ENCODE measurements around the gene OR2A25.

OR2A25 gene

DNA sequence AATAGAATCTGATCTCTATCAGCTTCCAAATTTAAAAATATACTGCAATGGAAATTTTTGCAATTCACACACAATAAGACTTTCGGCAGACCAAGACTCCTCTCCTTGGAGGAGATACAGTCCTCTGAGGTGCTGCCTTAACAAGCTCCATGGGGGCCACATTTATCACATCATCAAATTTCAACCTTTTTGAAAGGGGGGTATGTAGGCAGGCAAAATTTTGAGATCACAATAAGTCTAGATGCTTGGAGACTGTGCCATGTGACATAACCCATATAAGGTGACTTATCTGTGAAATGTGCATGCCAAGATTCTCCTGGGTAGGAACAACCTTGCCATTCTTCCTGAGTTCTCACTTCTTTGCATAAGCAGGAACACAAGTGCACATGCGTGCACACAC lies 16.4 kb downstream of the OR2A25 start, which contains the start of gene OR2A12:
Gene OR2A12 (plus strand): TSS at position 301 of the 400 bp plus-strand sequence. CDS start 8,830 bp downstream, outside the sequence.
- H3K9ac ChIP-seq (ENCODE audit: low read length), result no peak within 1 kb of the TSS
- DNase-seq (ENCODE audit: low read depth), result no peak
- H3K4me1 ChIP-seq (ENCODE audit: control insufficient read depth, insufficient read depth, low read length), result no peaks in the 10 kb centered on the region
- H3K4me3 ChIP-seq (ENCODE audit: low read length), result no peak within 1 kb of the TSS
- H3K27me3 ChIP-seq (replicated peaks; ENCODE audit: control insufficient read depth, insufficient read depth, low read length), result peaks cover 4% of the 10 kb centered on the region
- H3K9me3 ChIP-seq (ENCODE audit: control insufficient read depth, low read length), result no peaks in the 10 kb centered on the region
- H3K36me3 ChIP-seq (ENCODE audit: control insufficient read depth, insufficient read depth, low read length, severe bottlenecking), result no peaks in the 10 kb centered on the region

DNA sequence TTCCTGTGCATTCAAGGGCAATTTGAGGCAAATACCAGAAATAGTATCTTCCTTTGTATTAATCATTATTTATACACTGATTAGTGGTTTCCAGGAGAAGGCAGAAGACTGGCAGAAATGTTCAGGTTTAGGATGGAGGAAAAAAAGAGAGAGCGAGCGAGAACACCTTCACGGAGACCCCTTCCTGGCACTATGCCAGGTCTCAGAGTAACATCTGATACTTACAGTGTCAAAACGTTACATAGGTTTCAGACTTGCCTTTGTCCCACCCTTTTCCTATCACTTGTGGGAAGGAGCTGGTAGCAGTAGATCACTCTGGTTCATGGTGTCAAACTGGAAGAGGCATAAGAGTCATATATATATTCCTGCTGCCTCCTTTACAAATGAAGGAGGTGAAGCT lies 17.1 kb downstream of the OR2A25 start:
- H3K4me3 ChIP-seq (ENCODE audit: low read length), result no peak overlapping the region
- peaks cover 2% of the 10 kb centered on the region for H3K27me3 ChIP-seq (replicated peaks; ENCODE audit: control insufficient read depth, insufficient read depth, low read length)
- no peaks in the 10 kb centered on the region for H3K36me3 ChIP-seq (ENCODE audit: control insufficient read depth, insufficient read depth, low read length, severe bottlenecking)
- H3K9ac ChIP-seq (ENCODE audit: low read length), result no peak overlapping the region
- no peaks in the 10 kb centered on the region for H3K9me3 ChIP-seq (ENCODE audit: control insufficient read depth, low read length)
- no peak for DNase-seq (ENCODE audit: low read depth)
- no peaks in the 10 kb centered on the region for H3K4me1 ChIP-seq (ENCODE audit: control insufficient read depth, insufficient read depth, low read length)

DNA sequence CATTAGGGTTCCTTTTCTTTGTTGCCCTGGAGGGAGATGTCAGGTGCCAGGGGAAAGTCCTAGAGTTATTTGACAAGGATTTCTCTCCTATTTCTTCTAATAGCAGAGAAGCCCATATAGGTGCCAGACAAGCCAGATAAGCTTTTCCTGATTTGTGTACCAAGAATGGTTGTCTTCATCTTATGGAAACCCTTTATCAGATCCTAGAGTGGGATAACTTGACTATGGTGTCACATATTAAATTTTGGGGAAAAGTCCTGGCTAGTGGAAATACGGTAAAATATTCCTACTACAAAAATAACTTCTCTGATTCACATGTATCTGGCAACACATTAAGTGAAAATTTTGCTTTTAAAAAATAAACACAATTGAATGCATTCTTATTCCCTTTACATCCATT lies 17.6 kb downstream of the OR2A25 start:
- no peaks in the 10 kb centered on the region for H3K27me3 ChIP-seq (replicated peaks; ENCODE audit: control insufficient read depth, insufficient read depth, low read length)
- DNase-seq (ENCODE audit: low read depth), result no peak
- no peaks in the 10 kb centered on the region for H3K4me1 ChIP-seq (ENCODE audit: control insufficient read depth, insufficient read depth, low read length)
- no peak overlapping the region for H3K4me3 ChIP-seq (ENCODE audit: low read length)
- no peak overlapping the region for H3K9ac ChIP-seq (ENCODE audit: low read length)
- H3K36me3 ChIP-seq (ENCODE audit: control insufficient read depth, insufficient read depth, low read length, severe bottlenecking), result no peaks in the 10 kb centered on the region
- H3K9me3 ChIP-seq (ENCODE audit: control insufficient read depth, low read length), result no peaks in the 10 kb centered on the region

DNA sequence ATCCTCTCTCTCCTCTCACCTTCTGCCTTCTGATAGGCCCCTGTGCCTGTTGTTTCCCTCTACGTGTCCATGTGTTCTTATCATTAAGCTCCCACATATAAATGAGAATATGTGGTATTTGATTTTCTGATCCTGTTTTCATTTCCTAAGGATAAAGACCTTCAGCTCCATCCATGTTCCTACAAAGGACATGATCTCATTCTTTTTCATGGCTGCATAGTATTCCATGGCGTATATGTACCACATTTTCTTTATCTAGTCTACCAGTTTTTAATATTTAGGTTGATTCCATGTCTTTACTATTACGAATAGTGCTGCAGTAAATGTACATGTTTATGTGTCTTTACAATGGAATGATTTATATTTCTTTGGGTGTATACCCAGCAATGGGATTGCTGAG lies 21.1 kb downstream of the OR2A25 start:
- H3K4me3 ChIP-seq (ENCODE audit: low read length), result no peak overlapping the region
- no peak for DNase-seq (ENCODE audit: low read depth)
- no peaks in the 10 kb centered on the region for H3K4me1 ChIP-seq (ENCODE audit: control insufficient read depth, insufficient read depth, low read length)
- no peak overlapping the region for H3K9ac ChIP-seq (ENCODE audit: low read length)
- no peaks in the 10 kb centered on the region for H3K27me3 ChIP-seq (replicated peaks; ENCODE audit: control insufficient read depth, insufficient read depth, low read length)
- no peaks in the 10 kb centered on the region for H3K36me3 ChIP-seq (ENCODE audit: control insufficient read depth, insufficient read depth, low read length, severe bottlenecking)
- H3K9me3 ChIP-seq (ENCODE audit: control insufficient read depth, low read length), result no peaks in the 10 kb centered on the region

DNA sequence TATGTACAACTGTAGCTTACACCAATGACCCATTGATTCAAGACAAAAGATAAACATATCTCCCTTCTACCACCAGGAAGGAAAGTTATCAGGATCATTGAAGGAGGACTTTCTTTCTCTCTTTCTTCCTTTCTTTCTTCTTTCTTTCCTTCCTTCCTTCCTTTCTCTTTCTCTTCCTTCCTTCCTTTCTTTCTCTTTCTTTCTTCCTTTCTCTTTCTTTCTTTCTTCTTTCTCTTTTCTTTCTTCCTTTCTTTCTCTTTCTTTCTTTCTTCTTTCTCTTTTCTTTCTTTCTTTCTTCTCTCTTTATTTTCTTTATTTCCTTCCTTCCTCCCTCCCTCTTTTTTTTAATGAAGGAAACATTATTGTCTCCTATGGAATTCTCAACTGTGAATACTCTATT lies 29.2 kb downstream of the OR2A25 start:
- no peak overlapping the region for H3K4me3 ChIP-seq (ENCODE audit: low read length)
- no peaks in the 10 kb centered on the region for H3K4me1 ChIP-seq (ENCODE audit: control insufficient read depth, insufficient read depth, low read length)
- H3K9me3 ChIP-seq (ENCODE audit: control insufficient read depth, low read length), result no peaks in the 10 kb centered on the region
- H3K9ac ChIP-seq (ENCODE audit: low read length), result no peak overlapping the region
- DNase-seq (ENCODE audit: low read depth), result no peak
- peaks cover 4% of the 10 kb centered on the region for H3K27me3 ChIP-seq (replicated peaks; ENCODE audit: control insufficient read depth, insufficient read depth, low read length)
- no peaks in the 10 kb centered on the region for H3K36me3 ChIP-seq (ENCODE audit: control insufficient read depth, insufficient read depth, low read length, severe bottlenecking)

DNA sequence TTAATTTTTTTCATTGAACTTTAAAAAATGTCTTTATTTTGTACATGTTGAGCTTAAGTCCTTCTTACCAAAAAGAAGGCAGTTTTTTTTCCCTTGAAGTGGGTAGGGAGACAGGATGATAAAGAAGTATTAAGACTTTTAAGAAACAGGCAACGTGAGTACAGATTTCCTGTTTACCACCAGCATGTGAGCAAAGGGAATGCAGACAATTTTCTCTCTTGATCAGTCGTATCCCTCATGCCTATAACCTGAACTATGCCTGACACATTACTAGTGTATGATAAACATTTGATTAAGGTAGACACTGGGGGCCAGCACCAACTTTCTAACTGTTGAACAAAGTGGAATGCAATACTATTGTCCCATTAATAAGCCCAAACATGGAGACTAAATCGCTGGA lies 31.0 kb downstream of the OR2A25 start:
- Histone ChIP-seq H3K9me3 (ENCODE audit: control insufficient read depth, low read length) (no peaks in the 10 kb centered on the region), H3K9ac (ENCODE audit: low read length) (no peak overlapping the region), H3K36me3 (ENCODE audit: control insufficient read depth, insufficient read depth, low read length, severe bottlenecking) (no peaks in the 10 kb centered on the region)

DNA sequence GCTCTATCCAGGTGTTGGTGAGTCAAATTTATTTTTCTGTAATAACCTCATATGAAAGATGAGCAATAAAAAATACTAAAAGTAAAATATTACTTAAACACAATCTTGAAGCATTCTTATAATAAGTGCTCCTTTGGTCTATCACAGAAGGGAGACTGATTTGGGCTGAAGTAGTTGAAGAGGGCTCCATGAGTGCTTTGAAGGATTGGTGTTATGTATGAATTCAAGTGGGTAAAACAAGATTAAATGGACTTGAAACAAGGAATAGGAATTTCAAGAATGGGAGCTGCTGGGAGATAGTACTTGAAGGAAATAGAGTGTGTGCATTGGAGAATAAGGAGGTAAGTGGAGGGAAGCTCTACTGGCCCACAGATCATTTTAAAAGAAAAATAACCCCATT lies 32.4 kb downstream of the OR2A25 start:
- H3K36me3 ChIP-seq (ENCODE audit: control insufficient read depth, insufficient read depth, low read length, severe bottlenecking), result no peaks in the 10 kb centered on the region
- no peaks in the 10 kb centered on the region for H3K9me3 ChIP-seq (ENCODE audit: control insufficient read depth, low read length)
- H3K4me3 ChIP-seq (ENCODE audit: low read length), result no peak overlapping the region
- H3K27me3 ChIP-seq (replicated peaks; ENCODE audit: control insufficient read depth, insufficient read depth, low read length), result peaks cover 4% of the 10 kb centered on the region
- H3K4me1 ChIP-seq (ENCODE audit: control insufficient read depth, insufficient read depth, low read length), result no peaks in the 10 kb centered on the region
- H3K9ac ChIP-seq (ENCODE audit: low read length), result no peak overlapping the region
- no peak for DNase-seq (ENCODE audit: low read depth)

More for the DNA sequence above, 31.0 kb downstream of the OR2A25 start:
- DNase-seq (ENCODE audit: low read depth), result no peak
- peaks cover 4% of the 10 kb centered on the region for H3K27me3 ChIP-seq (replicated peaks; ENCODE audit: control insufficient read depth, insufficient read depth, low read length)
- no peak overlapping the region for H3K4me3 ChIP-seq (ENCODE audit: low read length)
- H3K4me1 ChIP-seq (ENCODE audit: control insufficient read depth, insufficient read depth, low read length), result no peaks in the 10 kb centered on the region

DNA sequence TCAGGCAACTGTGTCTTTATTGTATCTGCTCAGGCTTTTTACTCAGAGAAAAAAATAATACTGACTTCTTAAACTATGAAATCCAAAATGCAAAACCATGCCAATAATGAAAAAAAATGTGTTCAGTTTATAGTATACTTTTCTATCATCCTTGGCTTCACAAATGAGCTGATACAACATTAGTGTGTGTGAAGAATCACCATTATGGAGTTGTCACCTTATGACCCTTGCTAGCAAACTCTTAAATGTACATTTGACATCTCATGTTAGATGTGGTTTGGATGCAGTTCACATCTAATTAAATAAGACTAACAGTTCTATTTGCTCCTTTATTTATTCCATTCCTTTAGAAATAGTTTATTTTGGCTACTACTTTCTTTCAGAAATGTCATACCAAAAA lies 35.6 kb downstream of the OR2A25 start:
- H3K36me3 ChIP-seq (ENCODE audit: control insufficient read depth, insufficient read depth, low read length, severe bottlenecking), result no peaks in the 10 kb centered on the region
- no peaks in the 10 kb centered on the region for H3K4me1 ChIP-seq (ENCODE audit: control insufficient read depth, insufficient read depth, low read length)
- no peak for DNase-seq (ENCODE audit: low read depth)
- no peak overlapping the region for H3K4me3 ChIP-seq (ENCODE audit: low read length)
- no peak overlapping the region for H3K9ac ChIP-seq (ENCODE audit: low read length)
- H3K9me3 ChIP-seq (ENCODE audit: control insufficient read depth, low read length), result no peaks in the 10 kb centered on the region
- peaks cover 4% of the 10 kb centered on the region for H3K27me3 ChIP-seq (replicated peaks; ENCODE audit: control insufficient read depth, insufficient read depth, low read length)

DNA sequence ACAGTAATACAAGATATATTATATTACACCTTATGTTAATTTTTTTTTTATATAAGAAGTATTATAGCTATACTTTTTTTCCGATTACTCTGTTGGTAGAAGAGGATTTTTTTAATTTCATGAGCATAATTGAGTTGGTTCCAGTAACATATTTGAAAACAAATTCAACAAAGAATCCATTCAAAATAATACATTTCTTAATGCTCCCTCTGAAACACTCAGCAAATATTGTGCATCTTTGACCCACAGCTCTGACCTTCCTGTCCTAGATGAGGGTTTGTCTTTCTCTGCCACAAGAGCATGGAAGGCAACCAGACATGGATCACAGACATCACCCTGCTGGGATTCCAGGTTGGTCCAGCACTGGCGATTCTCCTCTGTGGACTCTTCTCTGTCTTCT lies 39.7 kb downstream of the OR2A25 start, which contains the start of gene OR2A2:
Gene OR2A2 (plus strand): TSS at position 301 of the 400 bp plus-strand sequence. CDS start 0 bp downstream, at position 301.
- Histone ChIP-seq H3K4me3 (ENCODE audit: low read length) (no peak within 1 kb of the TSS), H3K36me3 (ENCODE audit: control insufficient read depth, insufficient read depth, low read length, severe bottlenecking) (no peaks in the 10 kb centered on the region), H3K9ac (ENCODE audit: low read length) (no peak within 1 kb of the TSS), H3K9me3 (ENCODE audit: control insufficient read depth, low read length) (no peaks in the 10 kb centered on the region), H3K4me1 (ENCODE audit: control insufficient read depth, insufficient read depth, low read length) (no peaks in the 10 kb centered on the region), H3K27me3 (replicated peaks; ENCODE audit: control insufficient read depth, insufficient read depth, low read length) (no peaks in the 10 kb centered on the region)
- no peak for DNase-seq (ENCODE audit: low read depth)

DNA sequence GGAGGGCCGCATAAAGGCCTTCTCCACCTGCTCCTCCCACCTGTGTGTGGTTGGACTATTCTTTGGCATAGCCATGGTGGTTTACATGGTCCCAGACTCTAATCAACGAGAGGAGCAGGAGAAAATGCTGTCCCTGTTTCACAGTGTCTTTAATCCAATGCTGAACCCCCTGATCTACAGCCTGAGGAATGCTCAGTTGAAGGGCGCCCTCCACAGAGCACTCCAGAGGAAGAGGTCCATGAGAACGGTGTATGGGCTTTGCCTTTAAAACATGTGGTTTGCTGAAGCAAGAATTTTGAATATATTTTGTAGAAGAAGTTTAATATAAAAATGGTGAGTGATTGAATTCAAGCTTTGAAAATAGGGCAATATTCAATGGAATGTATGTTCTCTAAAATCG lies 40.7 kb downstream of the OR2A25 start:
- Histone ChIP-seq H3K4me1 (ENCODE audit: control insufficient read depth, insufficient read depth, low read length) (no peaks in the 10 kb centered on the region), H3K36me3 (ENCODE audit: control insufficient read depth, insufficient read depth, low read length, severe bottlenecking) (no peaks in the 10 kb centered on the region), H3K4me3 (ENCODE audit: low read length) (no peak overlapping the region), H3K27me3 (replicated peaks; ENCODE audit: control insufficient read depth, insufficient read depth, low read length) (no peaks in the 10 kb centered on the region), H3K9ac (ENCODE audit: low read length) (no peak overlapping the region), H3K9me3 (ENCODE audit: control insufficient read depth, low read length) (no peaks in the 10 kb centered on the region)
- DNase-seq (ENCODE audit: low read depth), result no peak

DNA sequence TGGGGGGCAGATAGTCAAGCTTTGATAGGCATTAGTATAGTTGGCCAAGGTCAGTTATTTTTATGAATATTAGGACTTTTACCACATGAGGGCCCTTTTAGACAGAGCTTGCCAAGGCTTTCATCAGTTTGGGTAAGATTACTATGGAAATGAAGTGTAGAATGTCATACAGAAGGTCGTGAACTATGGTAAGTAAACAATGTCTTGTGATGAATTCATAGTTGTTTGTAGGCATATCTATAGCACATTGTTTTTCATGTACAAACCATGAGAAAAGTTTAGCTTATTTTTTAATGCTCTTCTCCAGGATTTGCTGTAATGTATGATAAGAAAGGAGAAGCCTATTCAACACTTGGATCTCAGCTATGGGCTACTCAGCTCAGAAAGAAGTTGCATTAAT lies 44.0 kb downstream of the OR2A25 start:
- no peak overlapping the region for H3K4me3 ChIP-seq (ENCODE audit: low read length)
- no peaks in the 10 kb centered on the region for H3K36me3 ChIP-seq (ENCODE audit: control insufficient read depth, insufficient read depth, low read length, severe bottlenecking)
- H3K9ac ChIP-seq (ENCODE audit: low read length), result no peak overlapping the region
- H3K4me1 ChIP-seq (ENCODE audit: control insufficient read depth, insufficient read depth, low read length), result no peaks in the 10 kb centered on the region
- no peaks in the 10 kb centered on the region for H3K9me3 ChIP-seq (ENCODE audit: control insufficient read depth, low read length)
- DNase-seq (ENCODE audit: low read depth), result no peak
- H3K27me3 ChIP-seq (replicated peaks; ENCODE audit: control insufficient read depth, insufficient read depth, low read length), result no peaks in the 10 kb centered on the region

DNA sequence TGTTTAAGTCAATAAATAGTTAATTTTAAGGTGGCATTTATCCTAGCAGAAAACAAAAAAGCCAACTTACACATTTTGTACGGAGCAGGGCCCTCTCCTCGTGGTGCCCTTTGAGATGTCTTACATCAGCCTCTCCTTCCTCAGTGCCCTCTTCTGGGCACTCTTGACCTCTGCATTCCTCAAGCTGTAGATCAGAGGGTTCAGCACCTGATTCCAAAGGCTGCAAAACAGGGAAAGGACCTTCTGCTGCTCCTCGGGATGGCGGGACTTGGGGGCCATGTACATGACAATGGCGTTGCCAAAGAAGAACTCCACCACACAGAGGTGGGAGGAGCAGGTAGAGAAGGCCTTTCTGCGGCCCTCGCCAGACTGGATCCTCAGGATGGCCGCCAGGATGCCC lies 48.7 kb downstream of the OR2A25 start:
- no peaks in the 10 kb centered on the region for H3K9me3 ChIP-seq (ENCODE audit: control insufficient read depth, low read length)
- no peaks in the 10 kb centered on the region for H3K36me3 ChIP-seq (ENCODE audit: control insufficient read depth, insufficient read depth, low read length, severe bottlenecking)
- H3K4me3 ChIP-seq (ENCODE audit: low read length), result no peak overlapping the region
- DNase-seq (ENCODE audit: low read depth), result no peak
- no peaks in the 10 kb centered on the region for H3K27me3 ChIP-seq (replicated peaks; ENCODE audit: control insufficient read depth, insufficient read depth, low read length)
- no peak overlapping the region for H3K9ac ChIP-seq (ENCODE audit: low read length)
- H3K4me1 ChIP-seq (ENCODE audit: control insufficient read depth, insufficient read depth, low read length), result no peaks in the 10 kb centered on the region

All from adipocyte (in vitro differentiated cells).